NCI-H526 treated with DMSO at 0.1 percent for 48 hours (cell line): ENCODE results near the gene KCNAB3.

ENCODE experiments used
- DNase-seq: peaks from one replicate; lab custom pipeline; 2025; lab: John Stamatoyannopoulos, UW

Gene KCNAB3

GRCh38 chr17:7897090-7897489, 32.6 kb downstream of the KCNAB3 start:
- DNase-seq = no peak

- no peak for DNase-seq
Measured at GRCh38 chr17:7894866-7895265, 34.8 kb downstream of the KCNAB3 start.

- no peak for DNase-seq
Measured at GRCh38 chr17:7894226-7894625, 35.4 kb downstream of the KCNAB3 start.

GRCh38 chr17:7893187-7893880, 36.3 kb downstream of the KCNAB3 start:
- DNase-seq = no peak

GRCh38 chr17:7889166-7889955, 40.3 kb downstream of the KCNAB3 start:
- DNase-seq = peak; percentile 13

GRCh38 chr17:7888184-7888920, 41.3 kb downstream of the KCNAB3 start, which contains the start of gene CHD3:
TSS of gene CHD3 (plus strand) at chr17:7888789. CDS start at chr17:7889001, 212 bp downstream.
- DNase-seq = peak; percentile 54

GRCh38 chr17:7887482-7888183, 42.0 kb downstream of the KCNAB3 start:
- peak; percentile 85 for DNase-seq

- no peak for DNase-seq
Measured at GRCh38 chr17:7887038-7887481, 42.6 kb downstream of the KCNAB3 start.

- DNase-seq = peak; percentile 31
Measured at GRCh38 chr17:7886227-7887037, 43.2 kb downstream of the KCNAB3 start.

- peak; percentile 8 for DNase-seq
Measured at GRCh38 chr17:7885367-7886226, 44.1 kb downstream of the KCNAB3 start.

- DNase-seq = no peak
Measured at GRCh38 chr17:7884581-7885366, 44.9 kb downstream of the KCNAB3 start.

GRCh38 chr17:7883781-7884386, 45.8 kb downstream of the KCNAB3 start:
- DNase-seq = peak; percentile 7

GRCh38 chr17:7882629-7883028, 47.0 kb downstream of the KCNAB3 start:
- peak; percentile 32 for DNase-seq

- DNase-seq = peak; percentile 84
Measured at GRCh38 chr17:7882068-7882467, 47.6 kb downstream of the KCNAB3 start.

GRCh38 chr17:7881276-7882054, 48.2 kb downstream of the KCNAB3 start:
- no peak for DNase-seq

GRCh38 chr17:7880076-7880868, 49.4 kb downstream of the KCNAB3 start:
- no peak for DNase-seq

- DNase-seq = no peak
Measured at GRCh38 chr17:7878234-7878633, 51.4 kb downstream of the KCNAB3 start.
